Neural cell (in vitro differentiated cells): ENCODE results near the gene RIOK1. TPM values are rescaled to one million over a fixed set of nuclear protein-coding genes. Genes with fewer than 3 reads are reported as not detected.

ENCODE experiments used
- H2AFZ ChIP-seq: fragments of 200-600, 300-800 bp; sonication (generic), shearing (Covaris generic); 2 replicates; pipeline ENCODE4 v1.6.0; 2014; ENCODE audit warnings: low read depth, mild to moderate bottlenecking, antibody characterized with exemption, low read length, moderate library complexity
- H3F3A ChIP-seq: fragments of 200-600 bp; shearing (Covaris generic); 2 replicates; pipeline ENCODE4 v1.6.1; 2016; ENCODE audit warnings: mild to moderate bottlenecking, moderate library complexity, mixed read lengths, antibody characterized with exemption, low read length; ENCODE audit not compliant: insufficient read depth, poor library complexity, severe bottlenecking
- H3K27ac ChIP-seq: fragments of 200-600, 300-800 bp; sonication (generic), shearing (Covaris generic); 2 replicates; pipeline ENCODE4 v1.5.1; 2014; ENCODE audit warnings: mild to moderate bottlenecking, low read length, moderate library complexity
- H3K27me3 ChIP-seq: fragments of 300-800, 200-600 bp; sonication (generic), shearing (Covaris generic); 2 replicates; pipeline ENCODE4 v1.6.0; 2014; ENCODE audit warnings: mild to moderate bottlenecking, low read depth, low read length, moderate library complexity; ENCODE audit not compliant: insufficient read depth
- H3K36me3 ChIP-seq: fragments of 300-800, 200-600 bp; sonication (generic), shearing (Covaris generic); 2 replicates; pipeline ENCODE4 v1.5.1; 2014; ENCODE audit warnings: mild to moderate bottlenecking, antibody characterized with exemption, low read length, moderate library complexity; ENCODE audit not compliant: insufficient read depth
- H3K4me2 ChIP-seq: fragments of 300-800, 200-600 bp; sonication (generic), shearing (Covaris generic); 2 replicates; pipeline ENCODE4 v1.6.0; 2014; ENCODE audit warnings: mild to moderate bottlenecking, low read length
- H3K4me3 ChIP-seq: fragments of 300-800, 200-600 bp; sonication (generic), shearing (Covaris generic); 2 replicates; pipeline ENCODE4 v1.5.1; 2014; ENCODE audit warnings: mild to moderate bottlenecking, low read length, moderate library complexity
- H3K79me2 ChIP-seq: fragments of 200-600 bp; shearing (Covaris generic); replicated peaks from 2 replicates; pipeline ENCODE4 v1.6.0; 2014; ENCODE audit warnings: mild to moderate bottlenecking, low read length, moderate library complexity; ENCODE audit not compliant: insufficient read depth
- H3K9ac ChIP-seq: fragments of 300-800, 200-600 bp; sonication (generic), shearing (Covaris generic); 2 replicates; pipeline ENCODE4 v1.6.1; 2016; ENCODE audit warnings: mild to moderate bottlenecking, low read length, mixed read lengths
- H3K9me2 ChIP-seq: fragments of 200-600 bp; shearing (Covaris generic); 2 replicates; pipeline ENCODE4 v1.6.1; 2016; ENCODE audit warnings: mild to moderate bottlenecking, low read length, mixed read lengths; ENCODE audit not compliant: insufficient read depth
- H3K9me3 ChIP-seq: fragments of 200-600, 300-800 bp; sonication (generic), shearing (Covaris generic); 2 replicates; pipeline ENCODE4 v1.6.1; 2016; ENCODE audit warnings: mild to moderate bottlenecking, mixed run types, low read length, moderate library complexity, mixed read lengths
- H4K20me1 ChIP-seq: fragments of 200-600 bp; shearing (Covaris generic); 2 replicates; pipeline ENCODE4 v1.6.1; 2016; ENCODE audit warnings: mild to moderate bottlenecking, mixed run types; ENCODE audit not compliant: insufficient read depth
- CTCF ChIP-seq: fragments of 450-650 bp; IDR thresholded peaks from 2 replicates; pipeline ENCODE4 v1.5.1; 2014; ENCODE audit warnings: antibody characterized with exemption, mild to moderate bottlenecking, moderate library complexity; ENCODE audit not compliant: poor library complexity, severe bottlenecking
- EP300 ChIP-seq: fragments of 450-650 bp; conservative IDR thresholded peaks from 2 replicates; pipeline ENCODE4 v1.6.1; 2014; ENCODE audit warnings: antibody characterized with exemption, mild to moderate bottlenecking, moderate library complexity; ENCODE audit not compliant: poor library complexity, severe bottlenecking
- EZH2 ChIP-seq: fragments of 200-600, 300-800 bp; shearing (Covaris generic), sonication (generic); IDR thresholded peaks from 2 replicates; pipeline ENCODE4 v1.6.1; 2014; ENCODE audit warnings: antibody characterized with exemption, low read length, borderline replicate concordance, mild to moderate bottlenecking; ENCODE audit not compliant: insufficient read depth, poor library complexity, severe bottlenecking
- MXI1 ChIP-seq: fragments of 450-650 bp; conservative IDR thresholded peaks from 2 replicates; pipeline ENCODE4 v1.6.1; 2014; ENCODE audit warnings: antibody characterized with exemption, mild to moderate bottlenecking; ENCODE audit not compliant: poor library complexity, severe bottlenecking
- POLR2AphosphoS5 ChIP-seq: IDR thresholded peaks from 2 replicates; pipeline ENCODE4 v1.6.1; 2012
- RAD21 ChIP-seq: fragments of 450-650 bp; conservative IDR thresholded peaks from 2 replicates; pipeline ENCODE4 v1.6.1; 2014; ENCODE audit warnings: antibody characterized with exemption, mild to moderate bottlenecking, moderate library complexity
- REST ChIP-seq: IDR thresholded peaks from 2 replicates; pipeline ENCODE4 v1.6.1; 2012; ENCODE audit warnings: borderline replicate concordance
- SMC3 ChIP-seq: fragments of 450-650 bp; conservative IDR thresholded peaks from 2 replicates; pipeline ENCODE4 v1.6.1; 2014; ENCODE audit warnings: antibody characterized with exemption, mild to moderate bottlenecking, moderate library complexity; ENCODE audit not compliant: poor library complexity
- TAF1 ChIP-seq: IDR thresholded peaks from 2 replicates; pipeline ENCODE4 v1.6.1; 2012; ENCODE audit warnings: low read depth
- polyA plus RNA-seq: library from polyadenylated mRNA; depleted of rRNA; stranded (reverse); fragments of >200 nt; gene quantifications from 2 replicates; pipeline ENCODE4 v1.2.3, GENCODE V29; 2014

Gene RIOK1
- polyA plus RNA-seq, 1 donor from 2014 or later: 27.4 TPM

- H3K4me2 ChIP-seq: no peak overlapping the region
- no peak overlapping the region for H3K4me3 ChIP-seq
- no peaks in the 10 kb centered on the region for H4K20me1 ChIP-seq
- no peaks in the 10 kb centered on the region for H3K9me3 ChIP-seq
- no peaks in the 10 kb centered on the region for H3K9me2 ChIP-seq
- no peaks in the 10 kb centered on the region for H3K27me3 ChIP-seq
- TF ChIP-seq MXI1 (no peak), REST (no peak), POLR2AphosphoS5 (no peak), RAD21 (no peak), SMC3 (no peak), TAF1 (no peak), EP300 (no peak)
- no peak overlapping the region for H2AFZ ChIP-seq
- H3K9ac ChIP-seq: no peak overlapping the region
- H3F3A ChIP-seq: no peaks in the 10 kb centered on the region
- H3K27ac ChIP-seq: no peak overlapping the region
- no peaks in the 10 kb centered on the region for H3K79me2 ChIP-seq
- no peaks in the 10 kb centered on the region for H3K36me3 ChIP-seq
Observed at GRCh38 chr6:7438011-7438410, 48.4 kb downstream of the RIOK1 start.

- H3K4me3 ChIP-seq: no peak overlapping the region
- no peak overlapping the region for H2AFZ ChIP-seq
- no peaks in the 10 kb centered on the region for H3K79me2 ChIP-seq
- no peaks in the 10 kb centered on the region for H3K9me2 ChIP-seq
- no peaks in the 10 kb centered on the region for H3K36me3 ChIP-seq
- H3K9me3 ChIP-seq: no peaks in the 10 kb centered on the region
- TF ChIP-seq RAD21 (no peak), EZH2 (no peak)
- H3K27me3 ChIP-seq: no peaks in the 10 kb centered on the region
- no peak overlapping the region for H3K9ac ChIP-seq
- H3K27ac ChIP-seq: no peak overlapping the region
- no peak overlapping the region for H3K4me2 ChIP-seq
- no peaks in the 10 kb centered on the region for H3F3A ChIP-seq
- no peaks in the 10 kb centered on the region for H4K20me1 ChIP-seq
Observed at GRCh38 chr6:7439228-7439627, 49.6 kb downstream of the RIOK1 start.

- Histone ChIP-seq H3K4me2 (no peak overlapping the region), H3K79me2 (no peaks in the 10 kb centered on the region), H3K27me3 (peaks cover 6% of the 10 kb centered on the region), H3K4me3 (no peak overlapping the region), H3K27ac (no peak overlapping the region), H2AFZ (no peak overlapping the region), H3K9ac (no peak overlapping the region), H4K20me1 (no peaks in the 10 kb centered on the region), H3F3A (no peaks in the 10 kb centered on the region), H3K36me3 (no peaks in the 10 kb centered on the region), H3K9me3 (no peaks in the 10 kb centered on the region), H3K9me2 (no peaks in the 10 kb centered on the region)
- TF ChIP-seq EP300 (no peak), REST (no peak), SMC3 (no peak), CTCF (no peak), POLR2AphosphoS5 (no peak), RAD21 (no peak), EZH2 (no peak), TAF1 (no peak), MXI1 (no peak)
Observed at GRCh38 chr6:7440476-7440875, 50.9 kb downstream of the RIOK1 start.
